ENCODE results near the gene TWSG1.

- no peak for TF ChIP-seq CTCF (IDR thresholded peaks at IDR 0.05; ENCODE audit: poor library complexity, severe bottlenecking)
- TF ChIP-seq SMC3 (conservative IDR thresholded peaks at IDR 0.05; ENCODE audit: poor library complexity), result no peak
- no peak for TF ChIP-seq EZH2 (IDR thresholded peaks at IDR 0.05; ENCODE audit: borderline replicate concordance, insufficient read depth, low read length, poor library complexity, severe bottlenecking)
- TF ChIP-seq POLR2AphosphoS5 (IDR thresholded peaks at IDR 0.05), result no peak
- TF ChIP-seq EP300 (conservative IDR thresholded peaks at IDR 0.05; ENCODE audit: poor library complexity, severe bottlenecking), result no peak
- no peak for TF ChIP-seq TAF1 (IDR thresholded peaks at IDR 0.05; ENCODE audit: low read depth)
- no peak for TF ChIP-seq RAD21 (conservative IDR thresholded peaks at IDR 0.05)
- no peak for TF ChIP-seq REST (IDR thresholded peaks at IDR 0.05; ENCODE audit: borderline replicate concordance)
- TF ChIP-seq MXI1 (conservative IDR thresholded peaks at IDR 0.05; ENCODE audit: poor library complexity, severe bottlenecking), result no peak
These were observed 103.1 kb downstream of the TWSG1 start for GRCh38 chr18:9437672-9438071.

All from neural cell (in vitro differentiated cells).